Nephron progenitor cell (in vitro differentiated cells): ENCODE measurements around the gene AOAH.

Source experiments
- DNase-seq: peaks from one replicate; pipeline ENCODE4 v3.0.0; 2021
- H3K27ac Mint-ChIP-seq: 2 replicates; pipeline ENCODE4 v1.8.0; 2021; ENCODE audit warnings: mild to moderate bottlenecking, moderate library complexity, mixed read lengths
- H3K27me3 Mint-ChIP-seq: 2 replicates; pipeline ENCODE4 v1.8.0; 2021; ENCODE audit warnings: mild to moderate bottlenecking, low read depth, mixed read lengths; ENCODE audit not compliant: poor library complexity
- H3K36me3 Mint-ChIP-seq: 2 replicates; pipeline ENCODE4 v1.8.0; 2021; ENCODE audit warnings: low read depth, mixed read lengths
- H3K4me1 Mint-ChIP-seq: 2 replicates; pipeline ENCODE4 v1.8.0; 2021; ENCODE audit warnings: mixed read lengths
- H3K4me3 Mint-ChIP-seq: 2 replicates; pipeline ENCODE4 v1.8.0; 2021; ENCODE audit warnings: mild to moderate bottlenecking, moderate library complexity, mixed read lengths
- H3K9me3 Mint-ChIP-seq: 2 replicates; pipeline ENCODE4 v1.8.0; 2021; ENCODE audit warnings: mild to moderate bottlenecking, moderate library complexity, mixed read lengths
- CTCF ChIP-seq: fragments of 200-600 bp; sonication (generic); IDR thresholded peaks from 2 replicates; pipeline ENCODE4 v1.5.0; 2021; ENCODE audit warnings: antibody characterized with exemption

The AOAH gene

DNA sequence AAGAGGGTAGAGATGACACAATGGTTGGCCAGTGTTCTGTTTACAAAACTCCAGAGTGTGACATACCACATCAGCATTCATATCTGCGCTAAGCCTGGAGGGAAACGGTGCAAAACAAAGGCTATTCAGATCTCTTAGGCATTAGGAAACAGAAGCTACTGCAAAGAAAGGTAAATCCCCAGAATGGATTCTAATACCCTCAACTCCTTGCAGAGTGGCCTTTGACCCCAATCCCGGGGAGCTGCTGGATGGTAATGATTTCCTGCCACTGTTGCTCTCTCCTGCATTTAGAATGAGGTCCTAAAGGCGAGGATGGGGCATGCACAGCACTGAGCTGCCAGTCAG lies 65.2 kb downstream of the AOAH start:
- Mint-ChIP-seq H3K27me3 (no peaks in the 10 kb centered on the region), H3K36me3 (peaks cover under 1% of the 10 kb centered on the region), H3K4me1 (peaks cover 83% of the 10 kb centered on the region), H3K27ac (peak overlapping the region; percentile 89), H3K9me3 (peaks cover 7% of the 10 kb centered on the region), H3K4me3 (no peak overlapping the region)
- DNase-seq: peak; percentile 27
- TF ChIP-seq CTCF: no peak

DNA sequence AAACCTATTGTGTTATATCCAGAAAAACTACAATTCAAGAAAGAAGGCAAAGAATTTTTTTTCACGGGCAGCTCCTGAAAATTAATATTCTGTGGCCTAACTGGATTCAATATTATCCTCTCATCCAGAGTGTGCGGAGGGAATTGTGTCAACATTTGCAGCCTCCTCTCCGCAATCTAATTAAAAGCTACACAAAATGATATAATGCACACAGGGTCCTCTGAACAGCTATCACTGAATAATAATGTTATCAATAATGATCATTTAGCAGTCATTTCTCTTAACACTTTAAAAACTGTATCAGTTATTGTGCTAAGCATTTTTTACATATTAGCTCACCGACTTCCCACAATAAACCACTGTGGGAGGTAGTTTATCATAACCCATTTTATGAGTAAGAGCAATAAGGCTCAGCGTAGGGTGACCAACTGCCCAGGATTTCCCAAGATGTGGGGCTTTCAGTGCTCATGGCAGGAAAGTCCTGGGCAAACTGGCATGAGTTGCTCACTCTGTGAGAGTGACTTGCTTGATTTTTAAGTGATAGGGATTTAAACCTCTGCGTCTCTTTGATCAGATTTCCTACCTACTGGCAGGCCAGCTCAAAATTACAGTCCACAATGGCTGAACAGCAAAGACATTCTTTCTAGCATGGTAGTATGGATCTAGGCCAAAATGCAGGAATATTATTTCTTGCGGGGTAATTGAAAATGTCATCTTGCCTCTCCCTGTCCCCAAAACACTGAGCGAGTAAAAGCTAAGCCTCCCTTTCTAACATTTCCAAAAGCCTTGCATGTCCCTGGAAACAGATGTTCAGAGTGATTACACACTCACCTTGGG lies 65.7 kb downstream of the AOAH start:
- H3K27ac Mint-ChIP-seq: peak overlapping the region; percentile 89
- H3K9me3 Mint-ChIP-seq: peaks cover 2% of the 10 kb centered on the region
- no peaks in the 10 kb centered on the region for H3K36me3 Mint-ChIP-seq
- TF ChIP-seq CTCF: no peak
- H3K4me1 Mint-ChIP-seq: peaks cover 89% of the 10 kb centered on the region
- H3K4me3 Mint-ChIP-seq: no peak overlapping the region
- H3K27me3 Mint-ChIP-seq: peaks cover under 1% of the 10 kb centered on the region
- DNase-seq: no peak

DNA sequence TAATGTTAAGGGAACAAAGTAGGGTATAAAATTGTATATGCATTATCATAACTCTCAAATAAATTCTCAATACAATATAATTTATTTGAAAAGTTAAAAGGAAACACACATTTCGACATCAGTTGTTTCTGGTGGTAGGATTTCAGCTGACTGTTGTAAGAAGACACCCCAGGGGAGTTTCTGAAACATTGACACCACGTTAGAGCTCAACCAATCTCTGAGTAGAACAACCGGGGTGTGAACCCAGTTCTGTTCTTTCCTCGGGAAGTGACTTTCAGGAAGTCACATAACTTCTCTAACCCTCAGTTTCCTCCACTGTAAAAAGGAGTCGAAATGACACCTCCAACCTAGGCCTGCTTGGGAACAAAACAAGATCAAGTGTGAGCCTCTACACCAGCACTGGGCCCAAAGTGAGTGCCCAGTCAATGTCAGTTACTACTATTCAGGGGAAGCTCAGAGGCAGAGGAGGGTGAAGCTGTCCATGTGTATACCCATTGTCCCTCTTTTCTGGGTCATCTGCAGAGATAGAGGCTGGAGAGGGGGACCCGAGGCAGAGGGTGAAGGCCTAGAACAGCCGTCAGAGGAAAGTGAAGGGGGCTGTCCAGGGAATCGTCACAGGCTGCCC lies 67.1 kb downstream of the AOAH start:
- H3K4me1 Mint-ChIP-seq: peaks cover 98% of the 10 kb centered on the region
- no peaks in the 10 kb centered on the region for H3K36me3 Mint-ChIP-seq
- H3K27me3 Mint-ChIP-seq: peaks cover 2% of the 10 kb centered on the region
- H3K4me3 Mint-ChIP-seq: peak overlapping the region; percentile 24
- H3K9me3 Mint-ChIP-seq: no peaks in the 10 kb centered on the region
- TF ChIP-seq CTCF: no peak
- H3K27ac Mint-ChIP-seq: peak overlapping the region; percentile 47
- no peak for DNase-seq

GRCh38 chr7:36654436-36654835 lies 69.9 kb downstream of the AOAH start:
- Mint-ChIP-seq H3K36me3 (no peaks in the 10 kb centered on the region), H3K4me1 (peaks cover 72% of the 10 kb centered on the region), H3K27me3 (peaks cover 3% of the 10 kb centered on the region), H3K9me3 (no peaks in the 10 kb centered on the region), H3K4me3 (peak overlapping the region; percentile 11), H3K27ac (peak overlapping the region; percentile 38)
- no peak for DNase-seq
- TF ChIP-seq CTCF: no peak

DNA sequence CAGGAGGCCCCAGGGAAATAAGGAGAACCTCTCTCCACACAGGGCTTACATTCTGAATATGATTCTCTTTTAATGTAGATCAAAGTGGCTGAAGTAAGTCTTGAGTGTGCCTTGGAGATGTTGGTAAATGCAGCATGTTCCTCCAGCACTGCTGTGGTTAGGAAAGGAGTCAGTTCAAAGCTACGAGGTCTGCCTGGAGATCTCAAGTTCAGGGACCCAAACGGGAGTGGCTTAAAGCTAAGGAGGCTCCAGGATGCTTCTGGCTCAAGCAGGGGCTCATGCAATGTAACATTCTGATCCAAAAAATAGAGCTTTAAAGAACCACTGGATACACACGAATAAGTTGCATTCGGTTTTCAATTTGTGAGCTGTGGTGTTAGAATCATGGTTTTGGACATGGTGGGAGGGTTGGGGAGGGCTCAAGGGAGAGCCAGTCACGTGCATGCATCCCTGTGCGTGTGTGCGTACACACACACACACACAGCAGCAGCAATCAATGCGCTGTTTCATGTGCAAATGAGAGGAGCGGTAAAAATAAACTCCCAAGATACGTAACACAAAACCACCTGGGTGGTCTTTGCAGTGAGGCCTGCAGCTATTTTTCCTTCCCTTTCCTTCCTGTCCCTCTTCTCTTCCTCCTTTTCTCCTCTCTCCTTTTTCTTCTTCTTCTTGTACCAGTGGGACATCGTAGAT lies 70.5 kb downstream of the AOAH start:
- Mint-ChIP-seq H3K9me3 (no peaks in the 10 kb centered on the region), H3K36me3 (no peaks in the 10 kb centered on the region), H3K27me3 (peaks cover 8% of the 10 kb centered on the region), H3K4me1 (peaks cover 65% of the 10 kb centered on the region), H3K4me3 (peak overlapping the region; percentile 11), H3K27ac (peak overlapping the region; percentile 39)
- no peak for DNase-seq
- TF ChIP-seq CTCF: no peak
